Sigmoid colon (tissue), 7 donors: ENCODE results near the gene CDK15. TPM values are rescaled to one million over a fixed set of nuclear protein-coding genes. Genes with fewer than 3 reads are reported as not detected.

Experiments used
- DNase-seq: peaks from one replicate; pipeline ENCODE4 v3.0.0-alpha.2; 2019
- H3K27ac ChIP-seq, 4 donors: fragments of 200-600 bp; sonication (generic); one replicate each; pipeline ENCODE4 v1.5.1; 2016 to 2019; ENCODE audit warnings: mild to moderate bottlenecking in 1 of 4
- H3K27me3 ChIP-seq, 3 donors: fragments of 200-600 bp; sonication (generic); one replicate each; pipeline ENCODE4 v1.5.1; 2019; ENCODE audit warnings: mild to moderate bottlenecking in 1 of 3
- H3K36me3 ChIP-seq, 4 donors: fragments of 200-600 bp; sonication (generic); one replicate each; pipeline ENCODE4 v1.5.1; 2016 to 2019
- H3K4me1 ChIP-seq, 4 donors: fragments of 200-600 bp; sonication (generic); one replicate each; pipeline ENCODE4 v1.5.1; 2017 to 2019
- H3K4me3 ChIP-seq, 4 donors: fragments of 200-600 bp; sonication (generic); one replicate each; pipeline ENCODE4 v1.5.1; 2017 to 2019; ENCODE audit warnings: mild to moderate bottlenecking in 2 of 4, moderate library complexity in 1 of 4
- H3K9me3 ChIP-seq, 4 donors: fragments of 200-600 bp in 3 of 4; sonication (generic) in 3 of 4; one replicate each; pipeline versions ENCODE4 v1.5.1 to v1.6.1; 2013 to 2019
- EP300 ChIP-seq, 4 donors: sonication (generic); formaldehyde crosslinking; IDR thresholded peaks; one replicate each; pipeline ENCODE4 v1.6.1; 2017; ENCODE audit warnings: antibody characterized with exemption in 4 of 4
- POLR2A ChIP-seq, 2 donors: fragments of 450-650 bp; IDR thresholded peaks; one replicate each; pipeline ENCODE4 v1.6.1; 2016; ENCODE audit warnings: antibody characterized with exemption in 2 of 2, mild to moderate bottlenecking in 2 of 2, moderate library complexity in 2 of 2
- POLR2AphosphoS5 ChIP-seq, 4 donors: sonication (generic); formaldehyde crosslinking; IDR thresholded peaks; one replicate each; pipeline ENCODE4 v1.6.1; 2017; ENCODE audit warnings: antibody characterized with exemption in 4 of 4
- WGBS, 2 donors: extraction: QIAGEN DNeasy Blood & Tissue Kit; methylation state at CpG; one replicate each; pipeline ENCODE4 v1.1.7; 2013; 5-methylcytosine and 5-hydroxymethylcytosine counted together
- intact Hi-C: fragments of 100-400 bp; cut with DNase I; formaldehyde crosslinking; loops from one replicate; pipeline ENCODE4 v1.15.1; 2023
- polyA plus RNA-seq, 3 donors: library from polyadenylated mRNA; stranded (reverse); fragments of 200-250 nt; gene quantifications; one replicate each; pipeline ENCODE4 v1.2.3, GENCODE V29; 2013
- small RNA-seq, 3 donors: library from RNA; depleted of rRNA; stranded (forward); fragments of <200 nt; gene quantifications; one replicate each; pipeline ENCODE3, GENCODE V24; 2016
- total RNA-seq, 4 donors: library from RNA; depleted of rRNA; stranded (reverse); fragments of >200 nt; gene quantifications; one replicate each; pipeline ENCODE4 v1.1.0, GENCODE V29; 2016
- TF ChIP-seq, protein P1 (sequence below), 4 experiments: fragments of 450-650 bp in 3 of 4; fragments of 200-600 bp in 1 of 4; IDR thresholded peaks; one replicate each; pipeline ENCODE4 v1.5.1; 2016 to 2019; ENCODE audit warnings: antibody characterized with exemption in 4 of 4, mild to moderate bottlenecking in 3 of 4, moderate library complexity in 2 of 4
- donor health status: healthy with polysubstance abuse.
- donor health status: Bipolar disorder and iron deficiency.
- donor health status: healthy.

Gene CDK15
- total and polyA plus RNA-seq, 7 donors = 0.12 to 0.81 (median 0.55) TPM; not detected in 1

DNA sequence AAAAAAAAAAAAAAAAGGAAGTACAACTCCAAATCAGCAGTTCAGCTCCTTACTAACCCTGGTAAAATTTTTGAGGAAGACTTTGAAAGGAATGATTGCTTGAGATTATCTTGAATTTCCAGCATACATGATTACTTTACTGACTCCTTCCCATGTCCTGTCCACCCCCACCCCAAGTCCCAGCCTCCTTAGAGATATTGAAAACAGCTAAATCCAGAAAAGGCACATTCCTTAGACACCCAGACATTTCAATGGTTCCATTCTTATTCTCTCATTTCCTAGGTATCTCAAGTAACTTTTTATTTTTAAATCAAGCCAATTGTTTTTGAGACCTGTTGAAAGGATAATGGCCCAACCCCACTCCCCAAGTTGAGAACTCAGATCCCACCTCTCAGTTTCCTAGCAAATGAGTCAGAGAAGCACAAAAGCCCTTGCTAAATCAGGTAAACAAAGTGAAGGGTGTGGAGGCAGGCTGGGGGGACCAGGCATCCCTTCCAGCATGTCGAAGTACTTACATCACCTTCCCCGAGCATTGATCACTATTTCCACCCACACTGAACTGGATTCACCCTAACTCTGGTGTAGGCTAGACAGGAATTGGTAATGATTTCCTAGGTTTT is 131.9 kb downstream of the CDK15 start:
- 93 to 95% methylated on average over 2 of the region's 2 CpGs for WGBS, 2 donors
- Histone ChIP-seq H3K9me3 (no peaks in the 10 kb centered on the region), H3K36me3 (no peaks in the 10 kb centered on the region), H3K27ac (no peak overlapping the region), H3K4me3 (no peak overlapping the region), H3K27me3 (no peaks in the 10 kb centered on the region), H3K4me1 (no peaks in the 10 kb centered on the region)
- no peak for DNase-seq
- intact Hi-C loops = no loop called here
- no peak for TF ChIP-seq EP300 (IDR thresholded peaks at IDR 0.05)
- no peak for TF ChIP-seq POLR2AphosphoS5 (IDR thresholded peaks at IDR 0.05)
- no peak for TF ChIP-seq POLR2A (IDR thresholded peaks at IDR 0.05)
- TF ChIP-seq, protein P1, sequence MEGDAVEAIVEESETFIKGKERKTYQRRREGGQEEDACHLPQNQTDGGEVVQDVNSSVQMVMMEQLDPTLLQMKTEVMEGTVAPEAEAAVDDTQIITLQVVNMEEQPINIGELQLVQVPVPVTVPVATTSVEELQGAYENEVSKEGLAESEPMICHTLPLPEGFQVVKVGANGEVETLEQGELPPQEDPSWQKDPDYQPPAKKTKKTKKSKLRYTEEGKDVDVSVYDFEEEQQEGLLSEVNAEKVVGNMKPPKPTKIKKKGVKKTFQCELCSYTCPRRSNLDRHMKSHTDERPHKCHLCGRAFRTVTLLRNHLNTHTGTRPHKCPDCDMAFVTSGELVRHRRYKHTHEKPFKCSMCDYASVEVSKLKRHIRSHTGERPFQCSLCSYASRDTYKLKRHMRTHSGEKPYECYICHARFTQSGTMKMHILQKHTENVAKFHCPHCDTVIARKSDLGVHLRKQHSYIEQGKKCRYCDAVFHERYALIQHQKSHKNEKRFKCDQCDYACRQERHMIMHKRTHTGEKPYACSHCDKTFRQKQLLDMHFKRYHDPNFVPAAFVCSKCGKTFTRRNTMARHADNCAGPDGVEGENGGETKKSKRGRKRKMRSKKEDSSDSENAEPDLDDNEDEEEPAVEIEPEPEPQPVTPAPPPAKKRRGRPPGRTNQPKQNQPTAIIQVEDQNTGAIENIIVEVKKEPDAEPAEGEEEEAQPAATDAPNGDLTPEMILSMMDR (IDR thresholded peaks at IDR 0.05) = no peak

DNA sequence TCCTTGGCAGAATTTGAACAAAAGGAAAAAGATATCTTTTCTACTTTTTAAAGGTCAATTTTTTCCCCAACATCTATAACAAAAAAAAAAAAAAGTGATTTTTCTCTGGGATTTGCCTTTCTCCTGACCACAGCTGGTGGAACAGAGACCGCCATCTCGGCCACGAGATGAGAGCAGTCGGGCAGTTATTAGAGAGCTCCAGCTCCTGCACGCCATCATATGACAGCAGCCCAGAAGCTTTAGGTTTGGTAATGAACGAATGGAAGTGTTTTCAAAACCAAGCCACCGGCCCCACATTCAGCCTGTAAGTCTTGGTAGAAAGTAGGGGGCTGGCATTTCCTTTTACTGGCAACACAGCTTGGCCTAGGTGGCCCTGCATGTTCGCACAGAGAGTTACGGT is 132.4 kb downstream of the CDK15 start:
- no peak overlapping the region for H3K4me3 ChIP-seq
- H3K4me1 ChIP-seq = no peaks in the 10 kb centered on the region
- no peak for DNase-seq
- 94 to 96% methylated on average over 9 of the region's 9 CpGs for WGBS, 2 donors
- no peaks in the 10 kb centered on the region for H3K9me3 ChIP-seq
- H3K27ac ChIP-seq = no peak overlapping the region
- intact Hi-C loops = no loop called here
- no peaks in the 10 kb centered on the region for H3K36me3 ChIP-seq
- no peaks in the 10 kb centered on the region for H3K27me3 ChIP-seq
- TF ChIP-seq POLR2AphosphoS5 (IDR thresholded peaks at IDR 0.05) (no peak), EP300 (IDR thresholded peaks at IDR 0.05) (no peak), POLR2A (IDR thresholded peaks at IDR 0.05) (no peak)
- TF ChIP-seq, protein P1 (IDR thresholded peaks at IDR 0.05) = no peak

DNA sequence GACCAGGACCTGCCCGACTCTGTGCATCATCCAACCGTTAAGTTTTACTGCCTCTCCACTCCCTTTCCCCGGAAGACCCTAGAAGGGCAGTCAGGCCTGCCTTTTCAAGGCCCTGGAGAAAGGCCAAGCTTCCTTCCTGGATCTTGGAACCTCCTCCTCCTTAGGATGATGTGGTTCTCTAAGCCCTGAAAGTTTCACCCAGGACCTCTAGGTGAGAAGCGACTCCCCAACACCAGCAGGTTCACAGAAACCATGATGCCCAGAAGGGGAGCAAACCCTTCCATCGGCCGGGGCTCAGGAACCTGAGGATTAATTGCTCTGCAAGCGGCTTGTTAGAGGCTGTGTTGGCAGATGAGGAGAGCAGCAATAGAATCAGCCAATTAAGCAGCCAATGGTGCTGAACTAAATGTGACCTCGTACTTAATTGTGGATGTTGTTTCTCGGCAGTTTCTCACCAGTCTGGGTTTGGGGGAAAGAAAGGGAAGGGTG is 133.2 kb downstream of the CDK15 start:
- Histone ChIP-seq H3K27me3 (no peaks in the 10 kb centered on the region), H3K36me3 (no peaks in the 10 kb centered on the region), H3K27ac (no peak overlapping the region), H3K9me3 (no peaks in the 10 kb centered on the region), H3K4me3 (no peak overlapping the region), H3K4me1 (no peaks in the 10 kb centered on the region)
- no peak for DNase-seq
- intact Hi-C loops = no loop called here
- TF ChIP-seq EP300 (IDR thresholded peaks at IDR 0.05) (no peak), POLR2AphosphoS5 (IDR thresholded peaks at IDR 0.05) (no peak), POLR2A (IDR thresholded peaks at IDR 0.05) (no peak)
- TF ChIP-seq, protein P1 (IDR thresholded peaks at IDR 0.05) = no peak
- 64 to 74% methylated on average over 9 of the region's 9 CpGs for WGBS, 2 donors

DNA sequence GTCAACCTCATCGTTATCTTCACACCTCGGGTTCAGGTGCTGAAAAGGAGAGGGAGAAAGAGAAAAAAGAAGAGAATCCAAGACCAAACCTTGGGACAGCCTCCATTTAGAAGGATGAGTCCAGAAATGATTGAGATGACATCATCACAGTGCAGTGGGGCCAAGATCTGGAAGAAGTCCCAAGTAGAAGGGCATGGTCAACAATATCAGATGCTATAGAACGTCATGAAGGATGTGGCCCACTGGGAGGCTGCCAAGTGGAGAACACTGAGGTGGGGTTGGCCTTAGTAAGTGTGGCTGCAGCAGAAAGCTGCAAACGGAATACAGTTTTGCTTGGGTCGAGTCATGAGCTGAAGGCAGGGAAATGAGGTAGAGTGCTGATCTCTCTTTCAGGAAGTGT is 136.2 kb downstream of the CDK15 start:
- no peak for TF ChIP-seq POLR2A (IDR thresholded peaks at IDR 0.05)
- no peak for TF ChIP-seq POLR2AphosphoS5 (IDR thresholded peaks at IDR 0.05)
- TF ChIP-seq, protein P1 (IDR thresholded peaks at IDR 0.05) = no peak
- no peak for TF ChIP-seq EP300 (IDR thresholded peaks at IDR 0.05)
- intact Hi-C loops = no loop called here
- WGBS, 2 donors = 79 to 85% methylated on average over 5 of the region's 5 CpGs
- Histone ChIP-seq H3K36me3 (no peaks in the 10 kb centered on the region), H3K4me1 (no peaks in the 10 kb centered on the region), H3K27me3 (no peaks in the 10 kb centered on the region), H3K4me3 (no peak overlapping the region), H3K27ac (no peak overlapping the region), H3K9me3 (no peaks in the 10 kb centered on the region)
- no peak for DNase-seq

Small RNA genes within 50 kb of the gene (small RNA-seq; reads per million reads assigned to genes)
- 0 reads per million in 3 donors for gene RF00019
- 0 reads per million in 3 donors for gene RNU6-440P
- 0 reads per million in 3 donors for gene UBE2V1P11

Other genes starting within 250 kb of the CDK15 start
- gene TMEM237, start 163.0 kb upstream of the CDK15 start, total RNA-seq = 10 to 100 TPM; 17.5 to 21.4 (median 20.8) TPM
- 1 to 10 TPM; 3.0 to 6.2 (median 3.6) TPM for gene TMEM237, start 163.0 kb upstream of the CDK15 start, polyA plus RNA-seq
- under 1 TPM in 1 of 4 donors, not detected in 3; 0.36 TPM for gene MPP4, start 107.9 kb upstream of the CDK15 start, total RNA-seq
- under 1 TPM in 1 of 3 donors, not detected in 2; 0.06 TPM for gene MPP4, start 107.9 kb upstream of the CDK15 start, polyA plus RNA-seq
- gene ALS2, start 25.6 kb upstream of the CDK15 start, total RNA-seq = 10 to 100 TPM; 17.4 to 20.9 (median 19.0) TPM
- gene ALS2, start 25.6 kb upstream of the CDK15 start, polyA plus RNA-seq = 1 to 10 TPM; 3.0 to 5.7 (median 5.4) TPM
- gene FZD7, start 227.3 kb downstream of the CDK15 start, total RNA-seq = 10 to 100 TPM; 37.9 to 51.2 (median 48.1) TPM
- gene FZD7, start 227.3 kb downstream of the CDK15 start, polyA plus RNA-seq = 1 to 10 TPM in 2 of 3 donors, under 1 TPM in 1; 0.23 to 9.4 (median 2.4) TPM